HepG2 (cell line): ENCODE results near the gene CCDC120. TPM values are rescaled to one million over a fixed set of nuclear protein-coding genes. Genes with fewer than 3 reads are reported as not detected.

ENCODE experiments used
- AKNA ChIP-seq: sonication (generic); formaldehyde crosslinking; IDR thresholded peaks from 2 replicates; pipeline ENCODE4 v1.4.0; 2020; ENCODE audit warnings: missing genetic modification reagents, borderline replicate concordance
- ATF6 ChIP-seq: sonication (generic); formaldehyde crosslinking; conservative IDR thresholded peaks from 2 replicates; pipeline ENCODE4 v1.4.0; 2020; ENCODE audit warnings: missing genetic modification reagents
- ESRRA ChIP-seq: sonication (generic); formaldehyde crosslinking; IDR thresholded peaks from 2 replicates; pipeline ENCODE4 v1.5.1; 2020; ENCODE audit warnings: mild to moderate bottlenecking, low read depth, missing genetic modification reagents
- HNRNPLL ChIP-seq: fragments of 200-400 bp; formaldehyde crosslinking; IDR thresholded peaks from 2 replicates; pipeline ENCODE4 v1.6.1; 2017; ENCODE audit warnings: mild to moderate bottlenecking, low read depth, low read length; ENCODE audit not compliant: poor library complexity, severe bottlenecking
- MIXL1 ChIP-seq: IDR thresholded peaks from 2 replicates; pipeline ENCODE4 v1.6.1; 2016
- MXD3 ChIP-seq: IDR thresholded peaks from 2 replicates; pipeline ENCODE4 v1.6.1; 2016; ENCODE audit warnings: mild to moderate bottlenecking, missing biosample characterization, missing genetic modification reagents
- REL ChIP-seq: sonication (generic); formaldehyde crosslinking; conservative IDR thresholded peaks from 2 replicates; pipeline ENCODE4 v1.8.0; 2022; ENCODE audit warnings: mild to moderate bottlenecking, missing genetic modification reagents, moderate library complexity
- ZNF513 ChIP-seq: sonication (generic); formaldehyde crosslinking; conservative IDR thresholded peaks from 2 replicates; pipeline ENCODE4 v1.5.0; 2020; ENCODE audit warnings: missing genetic modification reagents
- ZNF556 ChIP-seq: sonication (generic); formaldehyde crosslinking; IDR thresholded peaks from 2 replicates; pipeline ENCODE4 v1.4.0; 2020; ENCODE audit warnings: mild to moderate bottlenecking, missing genetic modification reagents, borderline replicate concordance
- ZNF580 ChIP-seq: IDR thresholded peaks from 2 replicates; pipeline ENCODE4 v1.6.1; 2016; ENCODE audit warnings: low read depth, borderline replicate concordance
- ZNF616 ChIP-seq: sonication (generic); formaldehyde crosslinking; IDR thresholded peaks from 2 replicates; pipeline ENCODE4 v1.5.0; 2020; ENCODE audit warnings: low read depth, mild to moderate bottlenecking, missing genetic modification reagents
- ZNF788 ChIP-seq: sonication (generic); formaldehyde crosslinking; IDR thresholded peaks from 2 replicates; pipeline ENCODE4 v1.5.0; 2020; ENCODE audit warnings: mild to moderate bottlenecking, missing genetic modification reagents, borderline replicate concordance
- ZNF790 ChIP-seq: sonication (generic); formaldehyde crosslinking; IDR thresholded peaks from 2 replicates; pipeline ENCODE4 v1.8.0; 2022; ENCODE audit warnings: missing genetic modification reagents, mild to moderate bottlenecking, borderline replicate concordance
- ZNF878 ChIP-seq: sonication (generic); formaldehyde crosslinking; IDR thresholded peaks from 2 replicates; pipeline ENCODE4 v1.8.1; 2023; ENCODE audit warnings: mild to moderate bottlenecking, missing genetic modification reagents, moderate library complexity
- ZNF879 ChIP-seq: sonication (generic); formaldehyde crosslinking; IDR thresholded peaks from 2 replicates; pipeline ENCODE4 v1.8.1; 2023; ENCODE audit warnings: missing genetic modification reagents
- polyA plus RNA-seq, 8 experiments: library from polyadenylated mRNA; depleted of rRNA in 3 of 8; stranded (reverse) in 7 of 8; unstranded in 1 of 8; fragments of >200 nt; fragmentation: Illumina TruSeq in 4 of 8; extraction: Trizol in 4 of 8; gene quantifications; 2 replicates each; pipeline versions ENCODE4 v1.2.1 to v1.2.3, GENCODE V29; 2011 to 2016; ENCODE audit warnings: low read depth in 4 of 8, missing spikeins in 1 of 8, mixed read lengths in 1 of 8; ENCODE audit not compliant: insufficient read depth in 1 of 8
- total RNA-seq, 5 experiments: library from RNA; depleted of rRNA; stranded (reverse); fragments of >200 nt; fragmentation: Illumina TruSeq; extraction: Trizol; gene quantifications; 2 replicates each; pipeline ENCODE4 v1.2.3, GENCODE V29; 2016; ENCODE audit warnings: low read depth in 1 of 5
- TF ChIP-seq, protein P1 (sequence below): sonication (generic); formaldehyde crosslinking; IDR thresholded peaks from 2 replicates; pipeline ENCODE4 v1.4.0; 2020; ENCODE audit warnings: mild to moderate bottlenecking, low read depth, missing genetic modification reagents

Gene CCDC120
- total and polyA plus RNA-seq, 2 of the 13 experiments (the other 11 are each of a cell fraction or from before 2014, with no cell fraction given): 0.89 to 3.2 TPM

- no peak for TF ChIP-seq AKNA (CRISPR knock-in tag)
- TF ChIP-seq ZNF556 (CRISPR knock-in tag): no peak
- no peak for TF ChIP-seq ZNF580 (CRISPR knock-in tag)
- TF ChIP-seq ZNF513 (CRISPR knock-in tag): no peak
- TF ChIP-seq ZNF788 (CRISPR knock-in tag): no peak
- TF ChIP-seq ZNF616 (CRISPR knock-in tag): no peak
- TF ChIP-seq ATF6: no peak
- peak; percentile 12 for TF ChIP-seq HNRNPLL
- 0 out of 2 replicates have a peak, but pooled peaks have one; percentile 26 for TF ChIP-seq MIXL1 (CRISPR knock-in tag)
- peak; percentile 69; the same call in 1 of the 2 replicates for TF ChIP-seq ZNF878
- TF ChIP-seq, protein P1, sequence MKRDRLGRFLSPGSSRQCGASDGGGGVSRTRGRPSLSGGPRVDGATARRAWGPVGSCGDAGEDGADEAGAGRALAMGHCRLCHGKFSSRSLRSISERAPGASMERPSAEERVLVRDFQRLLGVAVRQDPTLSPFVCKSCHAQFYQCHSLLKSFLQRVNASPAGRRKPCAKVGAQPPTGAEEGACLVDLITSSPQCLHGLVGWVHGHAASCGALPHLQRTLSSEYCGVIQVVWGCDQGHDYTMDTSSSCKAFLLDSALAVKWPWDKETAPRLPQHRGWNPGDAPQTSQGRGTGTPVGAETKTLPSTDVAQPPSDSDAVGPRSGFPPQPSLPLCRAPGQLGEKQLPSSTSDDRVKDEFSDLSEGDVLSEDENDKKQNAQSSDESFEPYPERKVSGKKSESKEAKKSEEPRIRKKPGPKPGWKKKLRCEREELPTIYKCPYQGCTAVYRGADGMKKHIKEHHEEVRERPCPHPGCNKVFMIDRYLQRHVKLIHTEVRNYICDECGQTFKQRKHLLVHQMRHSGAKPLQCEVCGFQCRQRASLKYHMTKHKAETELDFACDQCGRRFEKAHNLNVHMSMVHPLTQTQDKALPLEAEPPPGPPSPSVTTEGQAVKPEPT (CRISPR knock-in tag): no peak
- 0 out of 2 replicates have a peak, but pooled peaks have one; percentile 41 for TF ChIP-seq REL (CRISPR knock-in tag)
- TF ChIP-seq ESRRA: no peak
- no peak for TF ChIP-seq ZNF879
- TF ChIP-seq ZNF790 (CRISPR knock-in tag): 0 out of 2 replicates have a peak, but pooled peaks have one; percentile 32
- TF ChIP-seq MXD3: peak; percentile 44; the same call in 1 of the 2 replicates
Measured at GRCh38 chrX:49079489-49080428, 21.0 kb downstream of the CCDC120 start, which contains the start of gene WDR45 (continued).
